WERI-Rb-1 (cell line): ENCODE measurements around the gene LRRC4C.

ENCODE experiments used
- DNase-seq: peaks from one replicate; pipeline ENCODE4 v3.0.0-alpha.2; 2020
- H3K27ac ChIP-seq: fragments of 250-450 bp; sonication (Bioruptor Pico); 2 replicates; pipeline ENCODE4 v1.5.1; 2020; ENCODE audit warnings: mild to moderate bottlenecking, moderate library complexity
- H3K27me3 ChIP-seq: fragments of 250-450 bp; sonication (Bioruptor Pico); 2 replicates; pipeline ENCODE4 v1.5.1; 2021; ENCODE audit warnings: mild to moderate bottlenecking, low read depth, moderate library complexity; ENCODE audit not compliant: insufficient read depth, severe bottlenecking
- H3K36me3 ChIP-seq: fragments of 250-450 bp; sonication (Bioruptor Pico); 2 replicates; pipeline ENCODE4 v1.5.1; 2020; ENCODE audit warnings: mild to moderate bottlenecking, moderate library complexity
- H3K4me3 ChIP-seq: 2 replicates; pipeline ENCODE4 v1.5.1; 2011; ENCODE audit warnings: low read depth, mild to moderate bottlenecking, control low read depth, low read length
- H3K9me3 ChIP-seq: fragments of 250-450 bp; sonication (Bioruptor Pico); 2 replicates; pipeline ENCODE4 v1.5.1; 2021; ENCODE audit warnings: mild to moderate bottlenecking, moderate library complexity; ENCODE audit not compliant: severe bottlenecking
- TF ChIP-seq, protein P1 (sequence below): IDR thresholded peaks from 2 replicates; pipeline ENCODE4 v1.5.1; 2011; ENCODE audit warnings: low read depth, mild to moderate bottlenecking, control low read depth, inconsistent platforms, low read length

The LRRC4C gene

DNA sequence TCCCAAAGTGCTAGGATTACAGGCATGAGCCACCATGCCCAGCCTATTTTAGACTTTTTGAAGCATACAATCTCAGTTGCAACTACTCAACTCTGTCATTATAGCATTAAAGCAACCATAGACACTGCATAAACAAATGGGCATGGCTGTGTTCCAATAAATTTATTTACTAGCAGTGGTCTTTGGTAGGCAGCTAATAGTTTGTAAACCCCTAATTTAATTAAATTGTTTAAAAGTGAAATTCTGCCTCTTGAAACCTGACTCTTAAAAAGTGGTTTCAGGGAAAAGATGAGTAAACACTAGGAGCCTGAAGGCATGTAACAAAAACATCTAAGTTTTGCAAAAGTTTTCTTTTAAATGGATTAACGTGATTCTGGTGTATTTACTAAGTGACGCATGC is 1364.5 kb downstream of the LRRC4C start:
- no peak for DNase-seq
- no peak overlapping the region for H3K27ac ChIP-seq
- no peak overlapping the region for H3K4me3 ChIP-seq
- H3K27me3 ChIP-seq: peaks cover 8% of the 10 kb centered on the region
- H3K36me3 ChIP-seq: no peaks in the 10 kb centered on the region
- no peaks in the 10 kb centered on the region for H3K9me3 ChIP-seq
- TF ChIP-seq, protein P1, sequence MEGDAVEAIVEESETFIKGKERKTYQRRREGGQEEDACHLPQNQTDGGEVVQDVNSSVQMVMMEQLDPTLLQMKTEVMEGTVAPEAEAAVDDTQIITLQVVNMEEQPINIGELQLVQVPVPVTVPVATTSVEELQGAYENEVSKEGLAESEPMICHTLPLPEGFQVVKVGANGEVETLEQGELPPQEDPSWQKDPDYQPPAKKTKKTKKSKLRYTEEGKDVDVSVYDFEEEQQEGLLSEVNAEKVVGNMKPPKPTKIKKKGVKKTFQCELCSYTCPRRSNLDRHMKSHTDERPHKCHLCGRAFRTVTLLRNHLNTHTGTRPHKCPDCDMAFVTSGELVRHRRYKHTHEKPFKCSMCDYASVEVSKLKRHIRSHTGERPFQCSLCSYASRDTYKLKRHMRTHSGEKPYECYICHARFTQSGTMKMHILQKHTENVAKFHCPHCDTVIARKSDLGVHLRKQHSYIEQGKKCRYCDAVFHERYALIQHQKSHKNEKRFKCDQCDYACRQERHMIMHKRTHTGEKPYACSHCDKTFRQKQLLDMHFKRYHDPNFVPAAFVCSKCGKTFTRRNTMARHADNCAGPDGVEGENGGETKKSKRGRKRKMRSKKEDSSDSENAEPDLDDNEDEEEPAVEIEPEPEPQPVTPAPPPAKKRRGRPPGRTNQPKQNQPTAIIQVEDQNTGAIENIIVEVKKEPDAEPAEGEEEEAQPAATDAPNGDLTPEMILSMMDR: no peak

DNA sequence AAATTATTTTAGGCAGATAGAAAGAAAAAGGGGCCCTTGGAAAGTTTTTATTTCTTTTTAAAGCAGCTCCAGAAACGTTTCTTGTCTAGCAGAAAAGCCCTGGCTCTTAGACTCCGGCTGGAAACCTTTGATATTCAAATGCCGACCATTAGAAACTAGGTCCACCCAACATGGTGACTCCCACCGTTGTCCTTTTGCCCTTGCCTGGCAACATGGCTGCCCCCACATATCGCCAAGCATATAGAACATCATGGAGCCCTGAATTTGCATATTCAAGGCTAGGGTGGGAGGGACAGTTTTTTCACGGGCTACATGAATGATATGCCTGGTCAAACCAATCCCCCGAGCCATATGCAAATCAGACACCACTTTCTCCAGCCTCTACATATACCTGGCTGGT is 1379.0 kb downstream of the LRRC4C start:
- Histone ChIP-seq H3K9me3 (no peaks in the 10 kb centered on the region), H3K4me3 (no peak overlapping the region), H3K27me3 (peaks cover 17% of the 10 kb centered on the region), H3K36me3 (no peaks in the 10 kb centered on the region), H3K27ac (no peak overlapping the region)
- DNase-seq: no peak
- TF ChIP-seq, protein P1: no peak
